H1 (cell line): Measurements from ENCODE around the gene MAFB. TPM values are rescaled to one million over a fixed set of nuclear protein-coding genes. Genes with fewer than 3 reads are reported as not detected.

ENCODE experiments used
- CTCF ChIA-PET: fragments of 300-600 bp; sonication (Branson Sonifier 250); formaldehyde crosslinking; loops from one replicate; lab custom pipeline; 2021; ENCODE audit not compliant: partially characterized antibody; lab: Charles Lee
- POLR2A ChIA-PET: fragments of 300-600 bp; sonication (Branson Sonifier 250); formaldehyde crosslinking; loops from one replicate; lab custom pipeline; 2021; ENCODE audit warnings: inconsistent platforms; ENCODE audit not compliant: partially characterized antibody; lab: Charles Lee
- DNase-seq, 2 experiments: peaks; one replicate each; pipeline versions ENCODE4 v3.0.0 to v3.0.0-alpha.2; 2010 to 2022; ENCODE audit warnings: low spot score in 2 of 2, low read depth in 1 of 2, mixed read lengths in 1 of 2
- FAIRE-seq: peaks from 2 replicates; lab custom pipeline; 2011; peaks lifted over from hg19 to GRCh38; lab: Jason Lieb, UNC
- H2AFZ ChIP-seq: 2 replicates; pipeline ENCODE4 v1.8.1; 2012; ENCODE audit warnings: low read length, inconsistent platforms
- H2AK5ac ChIP-seq: 2 replicates; pipeline ENCODE4 v1.6.1; 2013; ENCODE audit warnings: low read depth, low read length
- H2BK120ac ChIP-seq: replicated peaks from 2 replicates; pipeline ENCODE3; 2013; ENCODE audit warnings: low read depth, low read length, inconsistent platforms
- H2BK12ac ChIP-seq: 2 replicates; pipeline ENCODE4 v1.6.1; 2013; ENCODE audit warnings: low read depth, low read length
- H2BK15ac ChIP-seq: 2 replicates; pipeline ENCODE4 v1.6.1; 2013; ENCODE audit warnings: low read length
- H2BK20ac ChIP-seq: 2 replicates; pipeline ENCODE4 v1.6.1; 2013; ENCODE audit warnings: low read length
- H2BK5ac ChIP-seq: 2 replicates; pipeline ENCODE4 v1.6.1; 2013; ENCODE audit warnings: low read depth, low read length
- H3K14ac ChIP-seq: 2 replicates; pipeline ENCODE4 v1.6.1; 2013; ENCODE audit warnings: inconsistent platforms; ENCODE audit not compliant: insufficient read length
- H3K18ac ChIP-seq: 2 replicates; pipeline ENCODE4 v1.6.1; 2013; ENCODE audit warnings: low read length; ENCODE audit errors: extremely low read depth
- H3K23ac ChIP-seq: 2 replicates; pipeline ENCODE4 v1.6.1; 2013; ENCODE audit warnings: inconsistent platforms; ENCODE audit not compliant: insufficient read length
- H3K23me2 ChIP-seq: 2 replicates; pipeline ENCODE4 v1.6.1; 2013; ENCODE audit warnings: low read depth, low read length
- H3K27ac ChIP-seq: 2 replicates; pipeline ENCODE4 v1.6.1; 2011; ENCODE audit warnings: low read depth, low read length, inconsistent platforms
- H3K27me3 ChIP-seq, 4 experiments: replicated peaks in 1 of 4; 1 replicate in 1 of 4; 2 replicates in 3 of 4; pipeline versions ENCODE4 v1.6.1 to v1.8.1; 2011 to 2013; ENCODE audit warnings: low read length in 3 of 4, mild to moderate bottlenecking in 3 of 4, inconsistent platforms in 2 of 4, mixed read lengths in 2 of 4, moderate library complexity in 1 of 4; ENCODE audit not compliant: control insufficient read depth in 3 of 4, insufficient read depth in 3 of 4; ENCODE audit errors: extremely low read depth in 1 of 4
- H3K36me3 ChIP-seq, 4 experiments: 2 replicates each; pipeline versions ENCODE4 v1.6.1 to v1.8.1; 2011 to 2013; ENCODE audit warnings: mild to moderate bottlenecking in 4 of 4, low read length in 3 of 4, moderate library complexity in 2 of 4, control low read depth in 1 of 4, inconsistent platforms in 1 of 4; ENCODE audit not compliant: insufficient read depth in 4 of 4, control insufficient read depth in 2 of 4
- H3K4ac ChIP-seq: replicated peaks from 2 replicates; pipeline ENCODE3; 2013; ENCODE audit warnings: low read length, low read depth, mixed read lengths, inconsistent platforms; ENCODE audit not compliant: insufficient read length
- H3K4me1 ChIP-seq, 4 experiments: replicated peaks in 1 of 4; 1 replicate in 1 of 4; 2 replicates in 3 of 4; pipeline versions ENCODE4 v1.6.1 to v1.8.1; 2011 to 2013; ENCODE audit warnings: low read length in 3 of 4, inconsistent platforms in 2 of 4, mixed read lengths in 1 of 4; ENCODE audit not compliant: insufficient read depth in 4 of 4, control insufficient read depth in 3 of 4
- H3K4me2 ChIP-seq, 2 experiments: 2 replicates each; pipeline versions ENCODE4 v1.6.1 to v1.8.1; 2011 to 2013; ENCODE audit warnings: low read depth in 2 of 2, low read length in 2 of 2, control low read depth in 1 of 2, inconsistent platforms in 1 of 2, mild to moderate bottlenecking in 1 of 2; ENCODE audit not compliant: insufficient read depth in 1 of 2
- H3K4me3 ChIP-seq, 4 experiments: fragments of 200-600, 300-600 bp in 1 of 4; sonication (generic), shearing (Covaris generic), sonication (Bioruptor Twin) in 1 of 4; 2 replicates each; pipeline versions ENCODE4 v1.5.1 to v1.8.1; 2011 to 2016; ENCODE audit warnings: low read length in 4 of 4, low read depth in 3 of 4, control low read depth in 2 of 4, inconsistent platforms in 2 of 4, mild to moderate bottlenecking in 2 of 4, mixed read lengths in 1 of 4, moderate library complexity in 1 of 4; ENCODE audit not compliant: insufficient read depth in 2 of 4; ENCODE audit errors: extremely low read depth in 1 of 4
- H3K56ac ChIP-seq: replicated peaks from 2 replicates; pipeline ENCODE3; 2013; ENCODE audit warnings: low read depth, mild to moderate bottlenecking, mixed read lengths, low read length, inconsistent platforms; ENCODE audit not compliant: insufficient read length
- H3K79me1 ChIP-seq: 2 replicates; pipeline ENCODE4 v1.6.1; 2013; ENCODE audit warnings: low read depth, low read length, control low read depth
- H3K79me2 ChIP-seq, 2 experiments: 2 replicates each; pipeline versions ENCODE4 v1.6.1 to v1.8.1; 2012 to 2013; ENCODE audit warnings: low read length in 2 of 2, mild to moderate bottlenecking in 2 of 2, inconsistent platforms in 1 of 2; ENCODE audit not compliant: insufficient read depth in 2 of 2, control insufficient read depth in 1 of 2
- H3K9ac ChIP-seq, 4 experiments: replicated peaks in 1 of 4; 1 replicate in 1 of 4; 2 replicates in 3 of 4; pipeline versions ENCODE4 v1.6.1 to v1.8.1; 2011 to 2013; ENCODE audit warnings: low read depth in 3 of 4, low read length in 3 of 4, control low read depth in 2 of 4, mild to moderate bottlenecking in 2 of 4, moderate library complexity in 2 of 4, inconsistent platforms in 1 of 4; ENCODE audit errors: extremely low read depth in 1 of 4
- H3K9me3 ChIP-seq, 2 experiments: 2 replicates each; pipeline versions ENCODE4 v1.6.1 to v1.8.1; 2012 to 2013; ENCODE audit warnings: mild to moderate bottlenecking in 2 of 2, moderate library complexity in 2 of 2, control low read depth in 1 of 2, inconsistent platforms in 1 of 2, low read depth in 1 of 2, low read length in 1 of 2, mixed read lengths in 1 of 2; ENCODE audit not compliant: insufficient read depth in 2 of 2
- H4K20me1 ChIP-seq, 2 experiments: replicated peaks in 1 of 2; 2 replicates each; pipeline versions ENCODE3 to v1.8.1; 2011 to 2013; ENCODE audit warnings: inconsistent platforms in 2 of 2, low read length in 2 of 2, mild to moderate bottlenecking in 1 of 2; ENCODE audit not compliant: insufficient read depth in 2 of 2, control insufficient read depth in 1 of 2
- H4K5ac ChIP-seq: 2 replicates; pipeline ENCODE4 v1.6.1; 2013; ENCODE audit warnings: low read length, low read depth, mixed read lengths, inconsistent platforms; ENCODE audit not compliant: insufficient read length
- H4K8ac ChIP-seq: 2 replicates; pipeline ENCODE4 v1.8.0; 2013; ENCODE audit warnings: mild to moderate bottlenecking, moderate library complexity, low read length, inconsistent platforms; ENCODE audit not compliant: insufficient read depth; ENCODE audit errors: extremely low read depth
- H4K91ac ChIP-seq: replicated peaks from 2 replicates; pipeline ENCODE3; 2013; ENCODE audit warnings: low read length, mixed read lengths, inconsistent platforms; ENCODE audit not compliant: insufficient read length
- BRCA1 ChIP-seq: IDR thresholded peaks from 2 replicates; pipeline ENCODE4 v1.6.1; 2012; ENCODE audit warnings: low read depth, low read length, improper control_type of control experiment
- EP300 ChIP-seq, 2 experiments: IDR thresholded peaks; 1 replicate in 1 of 2; 2 replicates in 1 of 2; pipeline ENCODE4 v1.6.1; 2011 to 2012; ENCODE audit warnings: low read depth in 2 of 2, low read length in 2 of 2, mild to moderate bottlenecking in 2 of 2, borderline replicate concordance in 1 of 2, inconsistent platforms in 1 of 2, moderate library complexity in 1 of 2
- POLR2A ChIP-seq, 2 experiments: IDR thresholded peaks; 1 replicate in 1 of 2; 2 replicates in 1 of 2; pipeline ENCODE4 v1.6.1; 2011; ENCODE audit warnings: low read depth in 2 of 2, low read length in 2 of 2, mild to moderate bottlenecking in 2 of 2; ENCODE audit errors: control extremely low read depth in 1 of 2
- SIN3A ChIP-seq, 2 experiments: IDR thresholded peaks in 1 of 2; conservative IDR thresholded peaks in 1 of 2; 2 replicates each; pipeline ENCODE4 v1.6.1; 2011 to 2012; ENCODE audit warnings: low read length in 2 of 2, improper control_type of control experiment in 1 of 2, low read depth in 1 of 2, mild to moderate bottlenecking in 1 of 2
- SP4 ChIP-seq: IDR thresholded peaks from 2 replicates; pipeline ENCODE4 v1.6.1; 2012; ENCODE audit warnings: low read length, inconsistent platforms
- TEAD4 ChIP-seq: IDR thresholded peaks from 2 replicates; pipeline ENCODE4 v1.6.1; 2012; ENCODE audit warnings: low read depth, low read length, inconsistent platforms, mixed read lengths
- WGBS, 2 experiments: shearing (Covaris generic) in 1 of 2; methylation state at CpG; one replicate each; pipeline versions ENCODE4 v1.1.6 to v1.1.7; 2013 to 2015; ENCODE audit warnings: low lambda C conversion rate in 2 of 2, mixed read lengths in 2 of 2, inconsistent platforms in 1 of 2, low coverage in 1 of 2, missing lambda C conversion rate in 1 of 2; ENCODE audit not compliant: insufficient replicate concordance in 2 of 2, insufficient coverage in 1 of 2, insufficient read length in 1 of 2; ENCODE audit errors: extremely low coverage in 1 of 2, missing lambda C conversion rate in 1 of 2; 5-methylcytosine and 5-hydroxymethylcytosine counted together
- polyA plus RNA-seq, 7 experiments: library from polyadenylated mRNA; depleted of rRNA in 3 of 7; stranded (reverse) in 5 of 7; unstranded in 2 of 7; fragments of >200 nt in 5 of 7; fragments of 200-250 nt in 2 of 7; gene quantifications; 1 replicate in 5 of 7; 2 replicates in 1 of 7; 4 replicates in 1 of 7; pipeline versions ENCODE4 v1.2.1 to v1.2.3, GENCODE V29; 2011 to 2013; ENCODE audit warnings: missing spikeins in 2 of 7, mixed read lengths in 2 of 7
- total RNA-seq: library from RNA; stranded (reverse); fragmentation: NEBNext Ultra II Directional; extraction: Animal tissue kit (Norgen Biotek cat#: 25700); gene quantifications from 2 replicates; pipeline ENCODE4 v1.2.1, GENCODE V29; 2021

MAFB gene
- total and polyA plus RNA-seq, 2 of the 8 experiments (the other 6 are each of a cell fraction or from before 2014, with no cell fraction given): 0.83 to 1.8 TPM

GRCh38 chr20:40646813-40647212 lies 42.2 kb downstream of the MAFB start:
- no peak overlapping the region for H2AK5ac ChIP-seq
- no peak overlapping the region for H2BK120ac ChIP-seq
- TF ChIP-seq BRCA1: no peak
- TF ChIP-seq SIN3A (conservative IDR thresholded peaks at IDR 0.05 in 1 of 2, IDR thresholded peaks at IDR 0.05 in 1 of 2; ENCODE audit: low read depth in 1 of 2, low read length in 2 of 2): no peak
- TF ChIP-seq POLR2A (IDR thresholded peaks at IDR 0.05; ENCODE audit: control extremely low read depth in 1 of 2, low read depth in 2 of 2, low read length in 2 of 2): no peak
- no peak for TF ChIP-seq SP4
- TF ChIP-seq TEAD4: no peak
- TF ChIP-seq EP300 (IDR thresholded peaks at IDR 0.05; ENCODE audit: borderline replicate concordance in 1 of 2, low read depth in 2 of 2, low read length in 2 of 2): no peak
- TF ChIP-seq, all 59 proteins: peak for 0
- H3K23me2 ChIP-seq: no peaks in the 10 kb centered on the region
- H2AFZ ChIP-seq: no peak overlapping the region
- H3K18ac ChIP-seq: no peak overlapping the region
- no peak overlapping the region for H4K5ac ChIP-seq
- no peaks in the 10 kb centered on the region for H3K36me3 ChIP-seq
- H3K23ac ChIP-seq: no peak overlapping the region
- no peak overlapping the region for H3K14ac ChIP-seq
- no peak overlapping the region for H2BK15ac ChIP-seq
- 87% methylated on average over 6 of the region's 6 CpGs; no CpG with 5 or more reads in 1 of the 2 experiments for WGBS, 2 experiments
- H3K4me3 ChIP-seq: no peak overlapping the region
- no peak overlapping the region for H3K4me2 ChIP-seq
- no peaks in the 10 kb centered on the region for H3K79me1 ChIP-seq
- no peak overlapping the region for H3K27ac ChIP-seq
- H4K91ac ChIP-seq: no peak overlapping the region
- no peak overlapping the region for H3K4ac ChIP-seq
- ChIA-PET POLR2A (no interaction called here), CTCF (interaction anchor here (0.6 to 1.5 kb wide), 2 partner anchors 10 to 423 kb away, joined by 3 to 4 read pairs; no protein-coding TSS in a partner anchor)
- H3K4me1 ChIP-seq: no peaks in the 10 kb centered on the region; a peak in 1 of 7 replicates
- no peaks in the 10 kb centered on the region for H3K27me3 ChIP-seq
- H4K8ac ChIP-seq: no peak overlapping the region
- peaks cover 0 to 1% of the 10 kb centered on the region in 2 experiments for H4K20me1 ChIP-seq
- no peak overlapping the region for H2BK12ac ChIP-seq
- FAIRE-seq: no peak
- H2BK20ac ChIP-seq: no peak overlapping the region
- no peaks in the 10 kb centered on the region for H3K79me2 ChIP-seq
- DNase-seq: no peak
- H3K9me3 ChIP-seq: no peaks in the 10 kb centered on the region
- H2BK5ac ChIP-seq: no peak overlapping the region
- H3K9ac ChIP-seq: no peak overlapping the region
- H3K56ac ChIP-seq: no peak overlapping the region
